ENCODE results near the gene MYO18A.

- TF ChIP-seq CTCF (IDR thresholded peaks at IDR 0.05; ENCODE audit: insufficient read depth, low read depth, low read length) (no peak), EZH2 (IDR thresholded peaks at IDR 0.05; ENCODE audit: insufficient read depth, low read length) (no peak)
Measured at GRCh38 chr17:29054835-29055234, 125.4 kb downstream of the MYO18A start.
